ENCODE measurements around the gene GIGYF2. TPM values are rescaled to one million over a fixed set of nuclear protein-coding genes. Genes with fewer than 3 reads are reported as not detected.
A peak's percentile ranks its signal among the peaks of the same experiment; 100 is the strongest.

Gene GIGYF2
- total and polyA plus RNA-seq, 2 of the 13 experiments (the other 11 are each of a cell fraction or from before 2014, with no cell fraction given) = 44.9 to 73.5 TPM

GRCh38 chr2:232869138-232870017 is 172.2 kb downstream of the GIGYF2 start (continued):
- TF ChIP-seq E2F2 (CRISPR knock-in tag; IDR thresholded peaks at IDR 0.05; ENCODE audit: borderline replicate concordance) = no peak
- TF ChIP-seq TRIM24 (CRISPR knock-in tag; IDR thresholded peaks at IDR 0.05) = no peak
- TF ChIP-seq ZNF101 (CRISPR knock-in tag; IDR thresholded peaks at IDR 0.05; ENCODE audit: borderline replicate concordance, low read depth) = no peak
- no peak for TF ChIP-seq SOX13 (IDR thresholded peaks at IDR 0.05)
- 0 out of 4 replicates have a peak, but pooled peaks of 1 of the 2 experiments have one; percentile 50 for TF ChIP-seq SOX13 (CRISPR knock-in tag; conservative IDR thresholded peaks at IDR 0.05 in 1 of 2, IDR thresholded peaks at IDR 0.05 in 1 of 2)
- TF ChIP-seq MIER3 (CRISPR knock-in tag; IDR thresholded peaks at IDR 0.05; ENCODE audit: borderline replicate concordance) = no peak
- peak; percentile 56; the same call in 1 of the 2 replicates for TF ChIP-seq TBX3 (IDR thresholded peaks at IDR 0.05; ENCODE audit: borderline replicate concordance)
- TF ChIP-seq LCORL (IDR thresholded peaks at IDR 0.05) = no peak
- TF ChIP-seq LCORL (CRISPR knock-in tag; IDR thresholded peaks at IDR 0.05) = 0 out of 2 replicates have a peak, but pooled peaks have one; percentile 16
- no peak for TF ChIP-seq NFE2L1 (CRISPR knock-in tag; IDR thresholded peaks at IDR 0.05; ENCODE audit: borderline replicate concordance)
- TF ChIP-seq GFI1 (CRISPR knock-in tag; IDR thresholded peaks at IDR 0.05; ENCODE audit: borderline replicate concordance) = no peak
- no peak for TF ChIP-seq ZNF660 (CRISPR knock-in tag; IDR thresholded peaks at IDR 0.05; ENCODE audit: borderline replicate concordance, low read depth)
- TF ChIP-seq SNAPC5 (CRISPR knock-in tag; IDR thresholded peaks at IDR 0.05; ENCODE audit: borderline replicate concordance) = no peak
- no peak for TF ChIP-seq CSRNP2 (CRISPR knock-in tag; conservative IDR thresholded peaks at IDR 0.05; ENCODE audit: low read depth)
- no peak for TF ChIP-seq ZNF773 (CRISPR knock-in tag; IDR thresholded peaks at IDR 0.05; ENCODE audit: borderline replicate concordance)
- TF ChIP-seq RBM22 (optimal IDR thresholded peaks at IDR 0.05; ENCODE audit: low read length) = peak; percentile 7
- TF ChIP-seq ZNF138 (CRISPR knock-in tag; IDR thresholded peaks at IDR 0.05; ENCODE audit: low read depth) = no peak
- TF ChIP-seq ARID2 (CRISPR knock-in tag; IDR thresholded peaks at IDR 0.05; ENCODE audit: borderline replicate concordance) = no peak
- TF ChIP-seq ZNF33B (CRISPR knock-in tag; IDR thresholded peaks at IDR 0.05) = no peak
- 0 out of 2 replicates have a peak, but pooled peaks have one; percentile 18 for TF ChIP-seq ZNF205 (CRISPR knock-in tag; IDR thresholded peaks at IDR 0.05)
- TF ChIP-seq ZC3H13 (CRISPR knock-in tag; IDR thresholded peaks at IDR 0.05) = no peak
- peak; percentile 25; the same call in 1 of the 2 replicates for TF ChIP-seq RXRB (CRISPR knock-in tag; IDR thresholded peaks at IDR 0.05; ENCODE audit: borderline replicate concordance)
- peak; percentile 46 for TF ChIP-seq STAG1 (CRISPR knock-in tag; IDR thresholded peaks at IDR 0.05)
- TF ChIP-seq RARA (CRISPR knock-in tag; IDR thresholded peaks at IDR 0.05) = no peak
- TF ChIP-seq ZNF350 (CRISPR knock-in tag; IDR thresholded peaks at IDR 0.05; ENCODE audit: borderline replicate concordance, low read depth) = no peak
- no peak for TF ChIP-seq ELF4 (CRISPR knock-in tag; IDR thresholded peaks at IDR 0.05; ENCODE audit: borderline replicate concordance)
- TF ChIP-seq YEATS2 (CRISPR knock-in tag; IDR thresholded peaks at IDR 0.05; ENCODE audit: borderline replicate concordance) = no peak
